Natural killer cell treated with Interleukin-12 subunit alpha and Interleukin-12 subunit beta and Interleukin-15 and Interleukin-18, amount 100 ng/mL, for 72 hours (primary cell): ENCODE measurements around the gene PRR33. TPM values are rescaled to one million over a fixed set of nuclear protein-coding genes. Genes with fewer than 3 reads are reported as not detected.

Experiments
- ATAC-seq, 2 donors: fragments of 150-1000 bp; cut with Tn5 transposase in 1 of 2; sonication (Bioruptor Pico), chemical (Tn5 transposase) in 1 of 2; 2 replicates each; pipeline ENCODE4 v1.10.0; 2021
- DNase-seq: peaks from one replicate; pipeline ENCODE4 v3.0.0; 2022; ENCODE audit warnings: low spot score
- H3K27ac Mint-ChIP-seq, 2 donors: 1 replicate in 1 of 2; 2 replicates in 1 of 2; pipeline ENCODE4 v1.8.0; 2022; ENCODE audit warnings: mixed read lengths in 2 of 2, mild to moderate bottlenecking in 1 of 2, moderate library complexity in 1 of 2
- H3K27me3 Mint-ChIP-seq, 2 donors: 1 replicate in 1 of 2; 2 replicates in 1 of 2; pipeline ENCODE4 v1.8.0; 2022; ENCODE audit warnings: mixed read lengths in 2 of 2
- H3K36me3 Mint-ChIP-seq: one replicate; pipeline ENCODE4 v1.8.0; 2022; ENCODE audit warnings: mixed read lengths
- H3K4me1 Mint-ChIP-seq, 2 donors: 1 replicate in 1 of 2; 2 replicates in 1 of 2; pipeline ENCODE4 v1.8.0; 2022; ENCODE audit warnings: low read depth in 2 of 2, mixed read lengths in 2 of 2, mild to moderate bottlenecking in 1 of 2
- H3K4me3 Mint-ChIP-seq: one replicate; pipeline ENCODE4 v1.8.0; 2022; ENCODE audit warnings: mixed read lengths
- H3K9me3 Mint-ChIP-seq: 2 replicates; pipeline ENCODE4 v1.8.0; 2022; ENCODE audit warnings: mixed read lengths
- total RNA-seq, 2 donors: library from RNA; stranded (reverse); gene quantifications; one replicate each; pipeline ENCODE4 v1.2.3, GENCODE V29; 2022

PRR33 gene
- total RNA-seq, 2 donors from 2014 or later, result not detected

DNA sequence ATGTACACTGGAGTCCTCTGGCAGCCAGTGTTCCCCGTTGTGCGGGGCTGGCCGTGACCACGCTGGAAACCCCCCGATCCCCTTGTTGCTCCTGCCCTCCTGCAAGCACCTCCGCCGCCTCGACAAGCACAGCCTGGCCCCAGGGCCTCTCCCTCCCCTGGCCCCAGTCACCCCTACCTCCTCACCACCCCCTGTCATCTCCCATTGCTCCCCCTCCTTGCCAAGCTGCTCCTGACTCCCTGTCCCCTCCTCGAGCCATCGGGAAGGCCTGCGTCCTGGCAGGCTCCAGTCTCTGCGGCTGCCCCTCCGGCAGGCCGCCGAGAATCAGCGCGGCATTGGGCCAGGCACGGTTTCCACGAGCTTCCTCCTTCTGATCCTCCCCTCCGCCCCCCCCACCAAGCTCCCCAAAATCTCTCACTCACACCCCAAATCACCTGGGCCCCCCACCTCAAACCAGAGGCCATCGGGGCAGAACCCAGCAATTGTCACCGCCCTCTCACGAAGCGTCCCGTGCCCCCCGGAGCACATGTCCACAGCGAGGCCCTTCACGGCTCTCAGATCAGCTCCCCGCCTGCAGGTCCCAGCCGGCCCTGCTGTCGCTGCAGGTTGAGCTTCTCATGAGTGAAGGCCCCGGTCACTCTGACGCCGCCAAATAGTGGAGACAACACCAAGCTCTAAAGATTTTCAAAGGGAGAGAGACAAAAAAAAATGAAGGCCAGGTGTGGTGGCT lies 44.5 kb downstream of the PRR33 start:
- peaks cover 43 to 58% of the 10 kb centered on the region in 2 donors for H3K4me1 Mint-ChIP-seq
- peaks cover 0 to 6% of the 10 kb centered on the region in 2 donors for H3K27me3 Mint-ChIP-seq
- DNase-seq (no peak), ATAC-seq (no peak)
- no peaks in the 10 kb centered on the region for H3K9me3 Mint-ChIP-seq
- H3K36me3 Mint-ChIP-seq, result no peaks in the 10 kb centered on the region
- peak overlapping the region; percentile 59 to 78 for H3K27ac Mint-ChIP-seq
- H3K4me3 Mint-ChIP-seq, result peak overlapping the region; percentile 7

- H3K27ac Mint-ChIP-seq, result peak overlapping the region; percentile 59 to 78
- no peaks in the 10 kb centered on the region for H3K9me3 Mint-ChIP-seq
- ATAC-seq (no peak), DNase-seq (no peak)
- H3K4me1 Mint-ChIP-seq, result peaks cover 39 to 54% of the 10 kb centered on the region in 2 donors
- no peaks in the 10 kb centered on the region for H3K36me3 Mint-ChIP-seq
- H3K4me3 Mint-ChIP-seq, result peak overlapping the region; percentile 31
- peaks cover 0 to 6% of the 10 kb centered on the region in 2 donors for H3K27me3 Mint-ChIP-seq
Observed at GRCh38 chr11:1846453-1846932, 45.2 kb downstream of the PRR33 start.

DNA sequence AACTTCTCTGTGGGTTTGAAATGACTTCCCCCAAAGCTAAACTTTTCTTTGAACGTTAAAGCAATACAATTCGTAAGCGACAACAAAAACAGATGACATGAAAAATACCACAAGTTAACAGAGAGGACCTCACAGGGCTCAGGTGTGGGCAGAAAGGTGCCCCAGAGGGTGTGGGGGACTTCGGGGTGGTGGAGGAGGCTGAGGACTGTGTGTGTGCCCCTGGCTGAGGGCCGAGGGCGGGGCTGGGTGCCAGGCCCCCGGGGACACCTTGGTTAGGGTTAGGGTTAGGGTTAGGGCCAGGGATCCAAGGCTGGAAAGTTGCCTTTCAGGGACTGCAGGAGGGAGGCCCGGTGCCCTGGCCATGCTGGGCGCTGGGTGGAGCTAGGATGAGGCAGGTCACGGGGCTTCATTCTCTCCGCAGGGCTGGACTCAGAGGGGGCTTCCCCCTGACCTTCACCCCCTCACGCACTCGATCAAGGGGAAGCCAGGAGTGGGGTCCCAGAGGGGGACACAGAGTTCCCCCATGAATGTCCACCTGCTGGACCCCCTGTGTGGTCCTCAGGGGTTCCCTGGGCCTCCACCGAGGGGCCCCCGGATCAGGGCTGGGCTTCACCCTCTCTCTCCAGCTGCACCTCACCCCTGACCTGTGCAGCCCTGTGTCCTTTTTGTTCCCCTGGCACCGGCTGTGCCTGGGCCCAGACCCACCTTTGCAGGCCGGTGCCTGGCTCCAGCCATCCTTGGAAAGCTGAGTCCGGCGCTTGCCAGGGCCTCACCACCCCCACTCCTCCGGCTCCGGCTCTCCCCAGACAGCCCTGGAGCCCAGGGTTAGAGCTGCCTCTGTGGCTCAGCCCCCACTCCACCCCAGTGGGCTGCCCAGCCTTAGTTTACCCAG lies 45.9 kb downstream of the PRR33 start:
- no peak for ATAC-seq
- Mint-ChIP-seq H3K9me3 (no peaks in the 10 kb centered on the region), H3K4me1 (peaks cover 33 to 51% of the 10 kb centered on the region in 2 donors), H3K27ac (peak overlapping the region; percentile 82 to 83), H3K36me3 (no peaks in the 10 kb centered on the region), H3K27me3 (peaks cover 0 to 6% of the 10 kb centered on the region in 2 donors), H3K4me3 (peak overlapping the region; percentile 77)
- no peak for DNase-seq

GRCh38 chr11:1845095-1845429 lies 46.6 kb downstream of the PRR33 start:
- Mint-ChIP-seq H3K36me3 (no peaks in the 10 kb centered on the region), H3K27ac (peak overlapping the region; percentile 82 to 83), H3K4me1 (peaks cover 30 to 46% of the 10 kb centered on the region in 2 donors), H3K9me3 (no peaks in the 10 kb centered on the region), H3K27me3 (peaks cover 0 to 6% of the 10 kb centered on the region in 2 donors), H3K4me3 (peak overlapping the region; percentile 77)
- DNase-seq (no peak), ATAC-seq (no peak)

DNA sequence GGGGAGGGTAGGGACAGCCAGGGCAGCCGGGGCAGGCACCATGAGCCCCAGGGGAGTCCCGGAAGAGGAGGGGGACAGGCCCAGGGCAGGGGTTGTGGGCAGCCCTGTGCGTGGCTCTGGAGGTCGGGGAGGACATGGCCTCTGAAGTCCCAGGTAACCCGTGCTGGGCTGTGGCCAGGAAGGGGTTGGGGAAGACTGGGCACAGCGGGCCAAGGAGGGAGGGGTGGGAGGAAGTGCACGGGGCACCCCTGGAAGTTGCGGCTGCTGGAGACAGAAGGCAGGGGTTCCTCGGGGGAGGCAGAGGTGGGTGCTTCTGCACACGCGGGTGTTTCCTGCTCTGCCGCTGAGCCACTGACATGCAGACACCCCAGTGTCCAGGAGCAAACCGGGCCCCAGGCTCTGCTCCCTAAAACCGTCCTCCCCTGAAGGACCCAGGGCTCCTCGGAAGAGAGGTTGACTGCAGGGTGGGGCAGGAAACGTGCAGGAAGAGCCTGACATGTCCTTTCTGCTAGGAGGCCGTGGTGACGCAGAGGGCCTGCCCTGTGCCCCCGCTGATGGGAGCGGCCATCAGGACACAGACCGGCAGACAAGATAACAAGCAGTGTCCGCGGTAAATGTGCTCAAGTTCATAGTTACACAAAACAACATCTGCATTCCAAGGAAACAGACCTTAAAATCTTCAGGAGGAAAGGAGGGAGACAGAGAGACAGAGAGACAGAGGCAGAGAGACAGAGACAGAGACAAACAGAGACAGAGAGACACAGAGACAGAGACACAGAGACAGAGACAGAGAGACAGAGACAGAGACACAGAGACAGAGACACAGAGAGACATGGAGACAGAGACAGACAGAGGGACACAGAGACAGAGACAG lies 47.2 kb downstream of the PRR33 start:
- H3K4me1 Mint-ChIP-seq, result peaks cover 32 to 41% of the 10 kb centered on the region in 2 donors
- DNase-seq, result no peak
- peak overlapping the region; percentile 77 for H3K4me3 Mint-ChIP-seq
- no peaks in the 10 kb centered on the region for H3K9me3 Mint-ChIP-seq
- ATAC-seq, result peak; percentile 54 to 74
- H3K36me3 Mint-ChIP-seq, result no peaks in the 10 kb centered on the region
- H3K27ac Mint-ChIP-seq, result peak overlapping the region; percentile 82 to 83
- peaks cover 0 to 6% of the 10 kb centered on the region in 2 donors for H3K27me3 Mint-ChIP-seq

DNA sequence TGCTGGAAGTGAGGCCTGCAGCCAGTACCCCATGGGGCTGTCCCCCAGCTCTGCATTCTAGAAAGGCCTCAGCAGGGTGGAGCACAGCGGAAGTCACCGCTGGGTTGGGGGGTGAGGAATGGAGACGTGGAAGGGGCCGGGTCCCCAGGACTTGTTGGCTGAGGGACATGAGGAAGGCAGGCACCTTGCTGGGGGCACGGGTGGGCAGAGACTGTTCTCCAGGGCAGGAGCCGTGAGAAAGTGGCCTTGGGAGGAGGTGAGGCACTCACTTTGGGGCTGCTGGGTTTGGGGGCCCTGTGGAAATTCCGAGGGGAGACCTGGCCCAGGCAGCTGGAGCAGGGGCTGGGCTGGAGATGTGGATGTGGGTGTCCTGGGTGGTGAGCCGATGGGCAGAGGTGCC lies 47.9 kb downstream of the PRR33 start:
- no peaks in the 10 kb centered on the region for H3K9me3 Mint-ChIP-seq
- H3K27ac Mint-ChIP-seq, result peak overlapping the region; percentile 82 to 83
- no peaks in the 10 kb centered on the region for H3K36me3 Mint-ChIP-seq
- H3K27me3 Mint-ChIP-seq, result peaks cover 0 to 6% of the 10 kb centered on the region in 2 donors
- no peak for ATAC-seq
- peak overlapping the region; percentile 56 for H3K4me3 Mint-ChIP-seq
- no peak for DNase-seq
- peaks cover 25 to 34% of the 10 kb centered on the region in 2 donors for H3K4me1 Mint-ChIP-seq

GRCh38 chr11:1843098-1843473 lies 48.6 kb downstream of the PRR33 start:
- Mint-ChIP-seq H3K9me3 (no peaks in the 10 kb centered on the region), H3K4me1 (peaks cover 24 to 32% of the 10 kb centered on the region in 2 donors), H3K36me3 (no peaks in the 10 kb centered on the region), H3K27me3 (peaks cover 0 to 6% of the 10 kb centered on the region in 2 donors), H3K4me3 (peak overlapping the region; percentile 56), H3K27ac (peak overlapping the region; percentile 82 to 83)
- ATAC-seq (no peak), DNase-seq (no peak)

DNA sequence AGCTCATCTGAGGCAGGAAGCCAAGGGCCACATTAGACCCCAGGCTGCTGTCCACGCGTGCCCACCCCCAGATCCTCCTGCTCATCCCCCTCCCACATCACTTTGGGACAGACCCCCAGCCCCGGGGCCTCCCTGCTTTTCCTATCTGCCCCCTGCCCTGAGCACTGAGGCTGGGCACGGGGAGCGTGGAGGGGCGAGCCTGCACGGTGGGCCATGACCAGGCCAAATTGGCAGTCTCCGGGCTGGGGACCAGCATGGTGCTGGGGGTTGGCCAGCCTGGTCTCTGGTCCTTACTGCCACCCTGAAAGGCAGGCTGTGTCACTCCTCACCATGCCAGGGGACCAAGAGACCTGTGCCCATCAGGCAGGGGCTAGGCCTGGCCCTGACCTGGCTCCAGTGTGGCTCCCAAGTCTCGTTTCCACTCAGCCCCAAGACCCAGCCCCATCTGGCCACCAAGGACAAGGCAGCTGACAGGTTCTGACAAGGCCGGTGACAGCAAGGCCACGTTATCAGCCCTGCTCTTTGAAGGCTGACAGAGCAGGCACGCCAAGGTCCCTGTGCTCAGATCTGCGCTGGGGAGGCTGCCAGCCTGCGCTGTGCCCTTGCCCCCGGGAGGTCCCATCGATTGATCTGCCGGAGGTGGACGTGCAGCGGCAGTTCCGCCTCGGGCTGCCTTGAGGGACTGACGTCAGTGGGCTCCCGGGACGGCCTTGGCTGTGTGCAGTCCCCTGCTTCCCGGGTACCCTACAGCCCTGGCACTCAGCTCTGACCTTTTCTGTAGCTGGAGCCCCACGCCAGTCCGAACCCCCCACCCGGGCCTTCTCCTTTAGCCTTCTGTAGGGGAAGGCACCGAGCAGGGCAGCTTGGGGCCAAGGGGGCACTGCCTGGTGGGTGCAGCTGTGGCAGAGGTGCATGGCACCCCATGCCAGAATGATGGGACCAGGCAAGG lies 49.3 kb downstream of the PRR33 start:
- Mint-ChIP-seq H3K9me3 (no peaks in the 10 kb centered on the region), H3K4me3 (no peak overlapping the region), H3K27ac (peak overlapping the region in 1 of 2 donors; percentile 83), H3K4me1 (peaks cover 24 to 25% of the 10 kb centered on the region in 2 donors), H3K36me3 (no peaks in the 10 kb centered on the region), H3K27me3 (peaks cover 0 to 6% of the 10 kb centered on the region in 2 donors)
- DNase-seq (no peak), ATAC-seq (no peak)

- H3K4me3 Mint-ChIP-seq, result no peak overlapping the region
- ATAC-seq, result no peak
- H3K27ac Mint-ChIP-seq, result no peak overlapping the region
- no peak for DNase-seq
- peaks cover 22 to 24% of the 10 kb centered on the region in 2 donors for H3K4me1 Mint-ChIP-seq
- H3K27me3 Mint-ChIP-seq, result peaks cover 0 to 6% of the 10 kb centered on the region in 2 donors
- no peaks in the 10 kb centered on the region for H3K36me3 Mint-ChIP-seq
- H3K9me3 Mint-ChIP-seq, result no peaks in the 10 kb centered on the region
Observed at GRCh38 chr11:1841511-1842148, 50.1 kb downstream of the PRR33 start.

DNA sequence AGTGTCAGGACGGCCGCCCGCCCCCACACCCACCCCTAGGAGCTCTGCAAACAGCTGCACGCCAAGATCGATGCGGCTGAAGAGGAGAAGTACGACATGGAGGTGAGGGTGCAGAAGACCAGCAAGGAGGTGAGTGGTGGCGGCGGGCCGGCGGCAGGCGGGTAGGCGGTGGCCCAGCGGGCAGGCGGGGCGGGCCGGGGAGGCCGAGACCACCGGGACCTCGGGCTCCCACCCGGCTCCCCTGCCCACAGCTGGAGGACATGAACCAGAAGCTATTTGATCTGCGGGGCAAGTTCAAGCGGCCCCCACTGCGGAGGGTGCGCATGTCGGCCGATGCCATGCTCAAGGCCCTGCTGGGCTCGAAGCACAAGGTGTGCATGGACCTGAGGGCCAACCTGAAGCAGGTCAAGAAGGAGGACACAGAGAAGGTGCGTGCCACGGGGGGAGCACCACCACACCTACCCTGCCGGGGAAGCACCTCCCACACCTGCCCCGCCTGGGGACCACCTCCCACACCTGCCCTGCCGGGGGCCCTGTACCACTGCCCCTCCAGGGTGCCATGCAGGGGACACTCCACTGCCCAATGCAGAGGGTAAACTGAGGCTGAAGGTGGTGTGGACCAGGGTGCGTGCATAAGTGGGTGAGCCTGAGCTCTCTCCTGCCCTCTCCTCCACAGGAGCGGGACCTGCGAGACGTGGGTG lies 50.8 kb downstream of the PRR33 start:
- Mint-ChIP-seq H3K27me3 (peaks cover 0 to 6% of the 10 kb centered on the region in 2 donors), H3K4me3 (no peak overlapping the region), H3K4me1 (peaks cover 22 to 24% of the 10 kb centered on the region in 2 donors), H3K9me3 (no peaks in the 10 kb centered on the region), H3K27ac (no peak overlapping the region), H3K36me3 (no peaks in the 10 kb centered on the region)
- ATAC-seq, result no peak
- DNase-seq, result no peak

DNA sequence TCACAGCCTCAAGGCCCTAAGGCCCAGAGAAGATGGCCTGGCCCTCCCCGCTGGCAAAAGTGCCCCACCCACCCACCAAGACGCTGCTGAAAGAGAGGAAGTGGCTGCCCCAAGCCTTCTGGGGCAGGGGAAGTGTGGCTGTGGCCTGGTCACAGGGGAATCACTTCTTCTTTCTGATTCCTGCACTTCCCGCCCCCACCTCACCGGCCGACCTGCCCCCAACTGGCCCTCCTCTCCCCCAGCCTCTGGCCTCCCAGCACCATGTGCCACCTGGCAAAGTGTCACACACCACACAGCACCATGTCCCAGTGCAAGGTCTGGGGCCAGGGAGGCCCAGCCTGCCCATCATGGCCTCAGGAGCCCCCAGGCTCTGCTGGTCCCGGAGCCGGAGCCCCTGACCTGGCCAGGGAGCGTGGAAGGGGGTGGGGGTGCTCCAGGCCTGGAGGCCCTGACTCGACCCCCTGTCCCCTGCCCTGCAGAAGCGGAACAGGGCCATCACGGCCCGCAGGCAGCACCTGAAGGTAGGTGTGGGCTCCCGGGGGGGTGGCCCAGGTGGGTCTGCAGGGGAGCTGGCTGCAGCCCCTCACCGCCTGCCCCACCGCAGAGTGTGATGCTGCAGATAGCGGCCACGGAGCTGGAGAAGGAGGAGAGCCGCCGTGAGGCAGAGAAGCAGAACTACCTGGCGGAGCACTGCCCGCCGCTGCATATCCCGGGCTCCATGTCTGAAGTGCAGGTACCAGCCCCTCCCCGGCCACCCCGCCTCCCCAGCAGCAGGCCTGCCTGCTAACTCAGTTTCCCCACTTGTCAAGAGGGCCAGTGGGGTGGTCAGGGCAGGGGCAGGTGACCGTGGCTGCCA lies 51.5 kb downstream of the PRR33 start:
- Mint-ChIP-seq H3K4me1 (peaks cover 17 to 21% of the 10 kb centered on the region in 2 donors), H3K36me3 (no peaks in the 10 kb centered on the region), H3K27me3 (peaks cover 0 to 6% of the 10 kb centered on the region in 2 donors), H3K9me3 (no peaks in the 10 kb centered on the region), H3K4me3 (no peak overlapping the region), H3K27ac (peak overlapping the region in 1 of 2 donors; percentile 48)
- ATAC-seq (peak; percentile 49 to 50), DNase-seq (no peak)
